Naive thymus-derived CD8-positive, alpha-beta T cell (primary cell): ENCODE results near the gene IL16. TPM values are rescaled to one million over a fixed set of nuclear protein-coding genes. Genes with fewer than 3 reads are reported as not detected.

Experiments used
- ATAC-seq, 2 donors: fragments of 150-1000 bp; cut with Tn5 transposase in 1 of 2; sonication (Bioruptor Pico), chemical (Tn5 transposase) in 1 of 2; 1 replicate in 1 of 2; 2 replicates in 1 of 2; pipeline ENCODE4 v1.10.0; 2021; ENCODE audit warnings: mild to moderate bottlenecking in 2 of 2, moderate library complexity in 2 of 2
- POLR2A ChIA-PET: fragments of 350-600 bp; sonication (Branson Sonifier 250); formaldehyde crosslinking; loops from one replicate; lab custom pipeline; 2021; ENCODE audit warnings: antibody characterized with exemption; lab: Charles Lee
- DNase-seq, 10 donors: peaks; one replicate each; pipeline versions ENCODE4 v3.0.0 to v3.0.0-alpha.2; 2020 to 2022
- H3K27ac Mint-ChIP-seq, 10 donors: one replicate each; pipeline ENCODE4 v1.8.0; 2020 to 2022; ENCODE audit warnings: mild to moderate bottlenecking in 10 of 10, mixed read lengths in 10 of 10, moderate library complexity in 4 of 10, inconsistent platforms in 1 of 10
- H3K27me3 Mint-ChIP-seq, 5 donors: one replicate each; pipeline ENCODE4 v1.8.0; 2021 to 2022; ENCODE audit warnings: mixed read lengths in 5 of 5
- H3K36me3 Mint-ChIP-seq, 3 donors: one replicate each; pipeline ENCODE4 v1.8.0; 2020 to 2022; ENCODE audit warnings: mixed read lengths in 3 of 3, mild to moderate bottlenecking in 2 of 3, inconsistent platforms in 1 of 3
- H3K4me1 Mint-ChIP-seq, 4 donors: one replicate each; pipeline ENCODE4 v1.8.0; 2021 to 2022; ENCODE audit warnings: mixed read lengths in 4 of 4
- H3K4me3 Mint-ChIP-seq, 10 donors: one replicate each; pipeline ENCODE4 v1.8.0; 2020 to 2022; ENCODE audit warnings: mild to moderate bottlenecking in 10 of 10, mixed read lengths in 10 of 10, moderate library complexity in 6 of 10, inconsistent platforms in 1 of 10
- H3K9me3 Mint-ChIP-seq, 9 donors: one replicate each; pipeline ENCODE4 v1.8.0; 2020 to 2022; ENCODE audit warnings: mixed read lengths in 9 of 9, mild to moderate bottlenecking in 3 of 9, inconsistent platforms in 1 of 9, moderate library complexity in 1 of 9
- polyA plus RNA-seq, 3 donors: library from polyadenylated mRNA; unstranded; fragments of 300-500 nt; fragmentation: Illumina TruSeq; gene quantifications; one replicate each; pipeline ENCODE4 v1.2.3, GENCODE V29; 2021
- total RNA-seq, 8 experiments: library from RNA in 2 of 8; stranded (reverse) in 2 of 8; gene quantifications; one replicate each; pipeline ENCODE4 v1.2.3 and lab custom pipeline; 2021 to 2026

The IL16 gene
- total and polyA plus RNA-seq, 5 experiments from 2014 or later = 193 to 428 (median 395) TPM

- POLR2A ChIA-PET = no interaction called here
- no peak for DNase-seq
- H3K27me3 Mint-ChIP-seq = peaks cover 10 to 25% (median 21%) of the 10 kb centered on the region in 5 donors
- no peak overlapping the region for H3K27ac Mint-ChIP-seq
- H3K4me1 Mint-ChIP-seq = peaks cover 0 to 4% (median 0%) of the 10 kb centered on the region in 4 donors
- no peaks in the 10 kb centered on the region for H3K36me3 Mint-ChIP-seq
- ATAC-seq = no peak
- no peaks in the 10 kb centered on the region for H3K9me3 Mint-ChIP-seq
- no peak overlapping the region for H3K4me3 Mint-ChIP-seq
Observed at GRCh38 chr15:81178365-81178764, 18.3 kb upstream of the IL16 start.

DNA sequence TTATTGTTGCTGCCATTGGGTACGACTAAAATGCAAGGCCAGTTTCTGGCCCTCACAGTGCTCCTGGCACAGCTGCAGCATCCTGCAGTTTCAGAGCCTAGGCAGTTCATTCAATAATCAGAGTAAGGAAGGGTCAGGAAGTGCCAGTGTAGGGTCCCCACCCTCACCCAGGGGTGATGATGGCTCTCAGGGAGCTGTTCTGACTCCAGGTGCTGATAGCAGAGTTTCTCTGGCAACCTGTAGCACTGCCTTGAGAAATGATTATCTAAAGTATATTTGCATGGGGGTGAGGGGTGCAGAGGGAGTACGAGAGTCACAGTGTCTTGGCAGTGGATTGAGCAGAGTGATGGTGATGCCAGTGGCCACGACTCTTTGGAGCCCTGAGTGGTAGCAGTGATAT is 15.5 kb upstream of the IL16 start:
- Mint-ChIP-seq H3K4me3 (no peak overlapping the region), H3K9me3 (no peaks in the 10 kb centered on the region), H3K27me3 (peaks cover 15 to 45% (median 35%) of the 10 kb centered on the region in 5 donors), H3K27ac (peak overlapping the region in 1 of 10 donors; percentile 58), H3K36me3 (no peaks in the 10 kb centered on the region), H3K4me1 (peaks cover 2 to 7% (median 5%) of the 10 kb centered on the region in 4 donors)
- DNase-seq (no peak), ATAC-seq (no peak)
- POLR2A ChIA-PET = no interaction called here

DNA sequence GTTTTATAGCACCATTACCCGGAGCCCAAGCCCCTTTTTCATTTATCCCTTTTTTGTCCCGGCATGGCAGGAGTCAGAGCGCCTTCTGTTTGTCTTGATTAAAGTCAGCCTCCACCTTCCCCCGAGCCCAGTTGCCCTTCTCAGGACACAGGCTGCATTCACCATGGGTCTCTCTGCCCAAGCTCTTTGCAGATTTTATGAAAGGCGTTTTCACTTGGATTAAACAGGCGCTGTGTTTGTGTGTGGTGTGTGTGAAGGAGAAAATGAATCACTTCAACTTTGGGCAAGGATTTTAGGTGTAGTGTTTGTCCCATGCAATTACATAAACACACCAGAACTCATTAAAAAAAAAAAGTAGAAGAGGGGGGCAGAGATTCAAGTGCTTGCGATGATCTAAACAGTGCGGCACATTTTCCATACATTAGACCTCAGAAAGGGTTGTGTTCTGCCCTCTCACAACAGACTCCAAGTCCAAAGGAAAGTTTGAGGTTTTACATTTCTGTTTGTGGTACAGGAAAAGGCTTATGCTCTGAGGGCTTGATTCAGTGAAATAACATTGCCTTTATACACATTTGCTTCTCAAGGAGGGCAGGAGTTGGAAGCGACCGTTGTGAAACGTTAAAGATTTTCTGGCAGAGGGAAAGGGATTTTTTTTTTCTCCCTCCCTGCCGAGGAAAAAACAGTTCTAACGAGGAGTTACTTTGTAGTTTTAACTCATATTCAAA is 14.5 kb upstream of the IL16 start:
- Mint-ChIP-seq H3K36me3 (no peaks in the 10 kb centered on the region), H3K9me3 (no peaks in the 10 kb centered on the region), H3K27me3 (peaks cover 15 to 45% (median 35%) of the 10 kb centered on the region in 5 donors), H3K4me1 (peaks cover 2 to 7% (median 5%) of the 10 kb centered on the region in 4 donors), H3K27ac (no peak overlapping the region), H3K4me3 (no peak overlapping the region)
- POLR2A ChIA-PET = no interaction called here
- DNase-seq (no peak), ATAC-seq (no peak)

DNA sequence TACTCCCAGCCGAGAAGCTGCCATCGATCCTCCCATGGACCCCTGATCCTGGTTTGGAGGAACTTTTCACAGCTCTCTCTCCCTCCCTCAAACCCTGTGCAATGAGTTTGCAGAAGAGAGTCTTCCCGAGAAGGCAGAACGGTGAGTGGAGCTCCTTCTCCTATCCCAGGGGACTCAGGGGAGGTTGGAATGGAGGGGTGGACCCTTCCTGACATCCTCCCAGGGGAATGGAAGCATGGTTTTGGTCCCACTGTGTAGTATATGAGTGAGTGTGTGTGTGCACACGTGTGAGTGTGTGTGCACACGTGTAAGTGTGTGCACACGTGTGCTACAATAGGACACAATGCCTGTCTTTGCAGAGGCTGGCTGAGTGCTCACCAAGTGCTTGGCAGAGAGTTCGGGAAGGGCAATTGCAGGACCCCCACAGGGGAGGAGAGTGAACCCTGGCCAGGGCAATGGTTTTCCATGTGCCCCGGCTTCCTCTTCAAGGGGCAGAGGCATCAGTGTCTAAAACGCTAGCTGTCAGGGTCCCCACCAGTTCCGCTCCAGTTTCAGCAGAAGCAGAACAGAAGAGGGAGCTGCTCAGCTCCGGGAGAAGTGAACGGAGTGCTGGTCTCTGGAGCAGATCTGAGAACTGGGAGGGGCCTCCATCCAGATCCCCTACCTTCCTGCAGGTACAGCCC is 13.8 kb upstream of the IL16 start:
- H3K4me1 Mint-ChIP-seq = peaks cover 2 to 7% (median 5%) of the 10 kb centered on the region in 4 donors
- no peaks in the 10 kb centered on the region for H3K36me3 Mint-ChIP-seq
- no peaks in the 10 kb centered on the region for H3K9me3 Mint-ChIP-seq
- no peak overlapping the region for H3K4me3 Mint-ChIP-seq
- DNase-seq (no peak), ATAC-seq (no peak)
- peaks cover 15 to 52% (median 39%) of the 10 kb centered on the region in 5 donors for H3K27me3 Mint-ChIP-seq
- POLR2A ChIA-PET = no interaction called here
- no peak overlapping the region for H3K27ac Mint-ChIP-seq

GRCh38 chr15:81183439-81183775 is 13.3 kb upstream of the IL16 start:
- Mint-ChIP-seq H3K27ac (no peak overlapping the region), H3K36me3 (no peaks in the 10 kb centered on the region), H3K4me1 (peaks cover 2 to 7% (median 5%) of the 10 kb centered on the region in 4 donors), H3K9me3 (no peaks in the 10 kb centered on the region), H3K4me3 (no peak overlapping the region), H3K27me3 (peaks cover 18 to 54% (median 41%) of the 10 kb centered on the region in 5 donors)
- POLR2A ChIA-PET = no interaction called here
- DNase-seq (no peak), ATAC-seq (no peak)

GRCh38 chr15:81184188-81184587 is 12.5 kb upstream of the IL16 start:
- ATAC-seq (no peak), DNase-seq (no peak)
- H3K4me3 Mint-ChIP-seq = no peak overlapping the region
- peaks cover 18 to 54% (median 42%) of the 10 kb centered on the region in 5 donors for H3K27me3 Mint-ChIP-seq
- no peak overlapping the region for H3K27ac Mint-ChIP-seq
- H3K36me3 Mint-ChIP-seq = no peaks in the 10 kb centered on the region
- POLR2A ChIA-PET = no interaction called here
- H3K4me1 Mint-ChIP-seq = peaks cover 2 to 7% (median 5%) of the 10 kb centered on the region in 4 donors
- no peaks in the 10 kb centered on the region for H3K9me3 Mint-ChIP-seq

DNA sequence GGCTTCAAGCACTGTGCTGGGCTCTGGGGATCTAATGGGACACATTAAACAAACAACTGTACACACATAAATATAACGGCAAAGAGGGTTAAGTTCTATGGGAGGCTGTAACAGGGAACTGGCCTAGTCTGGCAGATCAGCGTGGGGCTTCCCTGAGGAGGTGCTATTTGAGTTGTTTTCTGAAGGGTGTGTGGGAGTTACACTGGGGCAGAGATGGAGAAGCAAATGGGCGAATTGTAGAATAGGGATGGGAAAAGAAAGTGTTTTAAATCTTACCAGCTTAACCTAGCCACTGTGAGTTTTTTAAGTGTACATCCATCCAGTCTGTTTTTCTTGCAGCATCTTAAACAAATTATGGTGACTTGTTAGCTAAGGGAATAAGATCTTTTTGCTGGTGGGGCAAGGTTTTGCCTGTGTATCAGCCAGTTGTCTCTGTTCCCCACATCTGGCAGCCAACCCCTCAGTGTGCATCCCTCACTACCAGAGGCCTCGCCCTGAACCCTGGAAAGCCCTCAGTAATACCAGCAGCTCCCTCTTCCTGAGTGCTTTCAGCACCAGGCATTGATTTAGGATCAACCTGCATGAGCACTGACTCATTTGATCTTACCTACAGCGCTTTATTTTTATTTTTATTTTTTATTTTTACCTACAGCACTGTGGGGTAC is 10.9 kb upstream of the IL16 start:
- ATAC-seq (no peak), DNase-seq (no peak)
- no peaks in the 10 kb centered on the region for H3K36me3 Mint-ChIP-seq
- no peak overlapping the region for H3K27ac Mint-ChIP-seq
- POLR2A ChIA-PET = no interaction called here
- H3K4me1 Mint-ChIP-seq = peaks cover 2 to 7% (median 5%) of the 10 kb centered on the region in 4 donors
- no peak overlapping the region for H3K4me3 Mint-ChIP-seq
- peaks cover 16 to 54% (median 42%) of the 10 kb centered on the region in 5 donors for H3K27me3 Mint-ChIP-seq
- no peaks in the 10 kb centered on the region for H3K9me3 Mint-ChIP-seq

DNA sequence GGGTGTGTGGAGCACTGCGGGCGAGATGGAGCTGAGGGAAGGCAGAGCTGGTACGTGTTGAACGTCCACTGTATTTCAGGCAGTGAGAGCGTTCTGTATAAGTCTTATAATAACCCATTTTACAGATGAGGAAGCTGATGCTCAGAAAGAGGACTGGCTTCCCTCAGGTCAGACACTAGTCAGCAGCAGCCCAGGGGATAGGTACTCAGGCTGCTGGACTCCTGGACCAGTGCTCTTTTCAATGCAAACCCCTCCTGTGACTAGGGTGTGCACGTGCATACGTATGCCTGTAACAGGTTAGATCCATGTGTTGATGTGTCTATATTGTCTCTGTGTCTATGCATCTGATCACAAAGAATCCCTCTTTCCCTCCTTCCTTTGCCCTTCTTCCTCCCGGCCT is 8.3 kb upstream of the IL16 start:
- Mint-ChIP-seq H3K4me3 (no peak overlapping the region), H3K36me3 (no peaks in the 10 kb centered on the region), H3K27me3 (peaks cover 10 to 41% (median 27%) of the 10 kb centered on the region in 5 donors), H3K9me3 (no peaks in the 10 kb centered on the region), H3K4me1 (peaks cover 2 to 7% (median 4%) of the 10 kb centered on the region in 4 donors), H3K27ac (no peak overlapping the region)
- POLR2A ChIA-PET = no interaction called here
- DNase-seq (no peak), ATAC-seq (no peak)

DNA sequence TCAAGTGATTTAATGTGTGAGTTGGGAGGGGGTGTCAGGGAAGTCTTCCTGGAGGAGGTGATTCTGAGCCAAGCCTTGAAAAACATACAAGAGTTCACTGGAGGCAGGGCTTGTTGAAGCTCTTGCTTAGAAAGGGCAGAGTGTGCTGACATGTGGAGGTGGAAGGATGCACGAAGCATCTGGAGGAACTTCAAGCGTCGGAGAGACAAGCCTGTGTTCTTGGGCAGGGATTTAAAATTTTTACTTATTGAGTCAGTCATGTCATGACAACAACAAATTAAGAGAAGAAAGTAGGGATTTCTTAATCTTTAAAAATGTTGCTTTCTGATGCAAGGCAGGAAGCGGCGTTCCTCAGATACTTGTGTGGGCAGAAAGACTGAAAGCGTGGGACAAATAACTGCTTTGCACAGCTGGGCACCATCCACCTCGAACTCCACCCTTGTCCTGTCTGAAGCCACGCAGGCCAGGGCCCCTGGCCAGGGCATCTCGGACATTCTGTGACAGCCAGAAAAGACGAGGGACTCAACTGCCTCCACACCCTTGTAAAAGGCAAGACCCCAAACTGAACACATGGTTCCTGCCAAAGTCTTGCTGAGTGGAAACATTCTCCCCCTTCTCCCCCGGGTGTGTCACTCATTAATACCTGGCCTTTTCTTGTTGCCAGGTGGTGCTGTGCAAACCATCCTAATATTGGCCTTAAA is 6.9 kb upstream of the IL16 start:
- H3K27ac Mint-ChIP-seq = no peak overlapping the region
- peaks cover 0 to 3% (median 0%) of the 10 kb centered on the region in 4 donors for H3K4me1 Mint-ChIP-seq
- ATAC-seq (no peak), DNase-seq (no peak)
- peaks cover 5 to 38% (median 17%) of the 10 kb centered on the region in 5 donors for H3K27me3 Mint-ChIP-seq
- no peaks in the 10 kb centered on the region for H3K36me3 Mint-ChIP-seq
- POLR2A ChIA-PET = no interaction called here
- no peaks in the 10 kb centered on the region for H3K9me3 Mint-ChIP-seq
- no peak overlapping the region for H3K4me3 Mint-ChIP-seq

- Mint-ChIP-seq H3K27me3 (peaks cover 5 to 32% (median 7%) of the 10 kb centered on the region in 5 donors), H3K4me1 (peaks cover 0 to 3% (median 0%) of the 10 kb centered on the region in 4 donors), H3K27ac (no peak overlapping the region), H3K36me3 (no peaks in the 10 kb centered on the region), H3K4me3 (no peak overlapping the region), H3K9me3 (no peaks in the 10 kb centered on the region)
- DNase-seq = no peak
- no peak for ATAC-seq
- POLR2A ChIA-PET = no interaction called here
Observed at GRCh38 chr15:81190922-81191507, 5.7 kb upstream of the IL16 start.

GRCh38 chr15:81191701-81192100 is 5.0 kb upstream of the IL16 start:
- ATAC-seq = no peak
- H3K27ac Mint-ChIP-seq = no peak overlapping the region
- no peak for DNase-seq
- no peak overlapping the region for H3K4me3 Mint-ChIP-seq
- H3K4me1 Mint-ChIP-seq = peaks cover 0 to 3% (median 0%) of the 10 kb centered on the region in 4 donors
- no peaks in the 10 kb centered on the region for H3K36me3 Mint-ChIP-seq
- no peaks in the 10 kb centered on the region for H3K9me3 Mint-ChIP-seq
- POLR2A ChIA-PET = no interaction called here
- H3K27me3 Mint-ChIP-seq = peaks cover 5 to 34% (median 7%) of the 10 kb centered on the region in 5 donors

DNA sequence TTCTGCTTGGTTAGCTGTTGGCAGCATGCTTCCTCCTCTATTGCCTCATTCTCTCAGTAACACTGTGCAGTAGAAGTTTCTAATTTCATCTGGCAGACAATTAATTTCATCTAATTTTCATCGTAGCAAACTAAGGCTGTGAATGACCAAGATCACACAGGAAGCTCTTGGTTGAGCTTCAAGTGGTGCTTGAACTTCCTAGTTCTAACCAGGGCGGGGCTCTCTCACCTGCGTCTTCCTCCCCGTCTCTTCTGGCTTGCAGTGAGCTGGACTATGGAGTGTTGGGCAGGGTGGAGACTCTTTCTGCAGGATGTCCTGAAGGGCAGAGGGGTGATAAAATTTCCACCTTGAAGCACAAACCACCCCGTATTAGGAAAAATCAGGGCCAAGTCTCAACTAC is 2.0 kb upstream of the IL16 start:
- DNase-seq = no peak
- H3K27me3 Mint-ChIP-seq = peaks cover 2 to 37% (median 14%) of the 10 kb centered on the region in 5 donors

More for the DNA sequence above, 2.0 kb upstream of the IL16 start:
- Mint-ChIP-seq H3K4me1 (peaks cover 0 to 4% (median 0%) of the 10 kb centered on the region in 4 donors), H3K36me3 (no peaks in the 10 kb centered on the region), H3K27ac (no peak overlapping the region), H3K4me3 (no peak overlapping the region), H3K9me3 (no peaks in the 10 kb centered on the region)
- POLR2A ChIA-PET = no interaction called here
- ATAC-seq = no peak
